Body of pancreas (tissue), 4 donors: Measurements from ENCODE around the gene KIF22.

Experiments
- CTCF ChIP-seq, 7 experiments: fragments of 450-650 bp in 4 of 7; fragments of 200-600 bp in 3 of 7; sonication (generic) in 3 of 7; IDR thresholded peaks; one replicate each; pipeline ENCODE4 v1.5.1; 2016 to 2019; ENCODE audit warnings: antibody characterized with exemption in 7 of 7
- POLR2A ChIP-seq, 3 donors: fragments of 450-650 bp; IDR thresholded peaks; one replicate each; pipeline ENCODE4 v1.6.1; 2016; ENCODE audit warnings: antibody characterized with exemption in 3 of 3, mild to moderate bottlenecking in 2 of 3

DNA sequence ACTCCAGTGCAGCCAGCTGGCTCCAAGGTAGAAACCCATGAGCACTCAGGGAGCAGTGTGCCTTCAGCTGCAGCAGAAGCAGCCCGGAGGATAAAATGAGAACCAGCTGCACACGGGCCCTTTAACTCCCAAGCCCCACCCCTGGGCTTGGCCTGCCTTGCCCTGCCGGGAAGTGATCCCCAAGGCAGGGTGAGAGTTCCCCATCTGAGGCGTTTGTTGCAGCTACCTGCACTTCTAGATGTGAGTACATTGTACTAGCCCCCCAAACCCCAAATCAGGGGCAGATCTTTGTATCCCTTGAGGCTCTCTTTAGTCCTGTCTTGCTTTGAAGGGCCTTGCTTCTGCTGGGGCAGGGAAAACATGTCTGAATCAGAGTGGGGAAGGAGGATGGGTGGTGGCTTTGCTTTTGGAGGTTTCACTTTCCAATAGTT lies 29.7 kb downstream of the KIF22 start, which contains the start of gene MVP:
- TF ChIP-seq CTCF (IDR thresholded peaks at IDR 0.05) (peak in 1 of 7 experiments; percentile 14), POLR2A (IDR thresholded peaks at IDR 0.05) (peak; percentile 46 to 72 (median 60))
